BJ (cell line): ENCODE measurements around the gene FHOD3. TPM values are rescaled to one million over a fixed set of nuclear protein-coding genes. Genes with fewer than 3 reads are reported as not detected.

Source experiments
- CTCF ChIA-PET: fragments of 350-600 bp; formaldehyde crosslinking; extraction: SDS; loops from one replicate; lab custom pipeline; 2021; ENCODE audit warnings: antibody characterized with exemption, inconsistent platforms; lab: Yijun Ruan, JAX
- POLR2A ChIA-PET: fragments of 300-600 bp; sonication (Branson Sonifier 250); formaldehyde crosslinking; extraction: SDS; loops from one replicate; lab custom pipeline; 2021; ENCODE audit warnings: antibody characterized with exemption; lab: Charles Lee
- DNase-seq: peaks from one replicate; pipeline ENCODE4 v3.0.0-alpha.2; 2011; ENCODE audit warnings: low read depth
- H3K27me3 ChIP-seq: 2 replicates; pipeline ENCODE4 v1.6.0; 2011; ENCODE audit warnings: low read length; ENCODE audit not compliant: control insufficient read depth, insufficient read depth
- H3K36me3 ChIP-seq: 2 replicates; pipeline ENCODE4 v1.5.1; 2011; ENCODE audit warnings: low read length; ENCODE audit not compliant: control insufficient read depth, insufficient read depth
- H3K4me3 ChIP-seq: 2 replicates; pipeline ENCODE4 v1.5.1; 2011; ENCODE audit warnings: low read depth, mild to moderate bottlenecking, control low read depth, low read length
- CTCF ChIP-seq: IDR thresholded peaks from 2 replicates; pipeline ENCODE4 v1.5.1; 2011; ENCODE audit warnings: low read depth, mild to moderate bottlenecking, control low read depth, inconsistent platforms, low read length, moderate library complexity; ENCODE audit not compliant: insufficient read depth
- polyA plus RNA-seq: library from polyadenylated mRNA; depleted of rRNA; stranded (reverse); fragments of >200 nt; gene quantifications from 2 replicates; pipeline ENCODE4 v1.2.3, GENCODE V29; 2011

Gene FHOD3
- polyA plus RNA-seq, 1 experiment, result 24.6 TPM

- no peak for DNase-seq
- CTCF ChIA-PET, result interaction anchor here (0.6 to 1.5 kb wide), 4 partner anchors 20 to 1880 kb away, joined by 3 to 5 read pairs (median 3); no protein-coding TSS in a partner anchor
- Histone ChIP-seq H3K36me3 (no peaks in the 10 kb centered on the region), H3K4me3 (no peak overlapping the region), H3K27me3 (no peaks in the 10 kb centered on the region)
- POLR2A ChIA-PET, result no interaction called here
- no peak for TF ChIP-seq CTCF
These were observed 293.4 kb downstream of the FHOD3 start for GRCh38 chr18:36590621-36591580.

- ChIA-PET CTCF (interaction anchor here (1.5 kb wide), 1 partner anchor 19 kb away, joined by 5 read pairs; no protein-coding TSS in a partner anchor), POLR2A (no interaction called here)
- H3K36me3 ChIP-seq, result no peaks in the 10 kb centered on the region; the same call in 1 of the 2 replicates
- no peak for TF ChIP-seq CTCF
- H3K27me3 ChIP-seq, result no peaks in the 10 kb centered on the region
- H3K4me3 ChIP-seq, result no peak overlapping the region
- no peak for DNase-seq
These were observed 294.8 kb downstream of the FHOD3 start for GRCh38 chr18:36592282-36592681.

- no peak for DNase-seq
- no peaks in the 10 kb centered on the region for H3K27me3 ChIP-seq
- no peak for TF ChIP-seq CTCF
- ChIA-PET CTCF (interaction anchor here (0.9 to 1.0 kb wide), 2 partner anchors 19 to 95 kb away, joined by 3 to 4 read pairs; no protein-coding TSS in a partner anchor), POLR2A (no interaction called here)
- H3K36me3 ChIP-seq, result no peaks in the 10 kb centered on the region; the same call in 1 of the 2 replicates
- no peak overlapping the region for H3K4me3 ChIP-seq
These were observed 295.5 kb downstream of the FHOD3 start for GRCh38 chr18:36593001-36593400.

- CTCF ChIA-PET, result interaction anchor here (0.9 to 1.0 kb wide), 2 partner anchors 19 to 94 kb away, joined by 3 to 4 read pairs; no protein-coding TSS in a partner anchor
- POLR2A ChIA-PET, result no interaction called here
- Histone ChIP-seq H3K27me3 (no peaks in the 10 kb centered on the region), H3K4me3 (no peak overlapping the region), H3K36me3 (no peaks in the 10 kb centered on the region; the same call in 1 of the 2 replicates)
- TF ChIP-seq CTCF, result no peak
- no peak for DNase-seq
These were observed 296.1 kb downstream of the FHOD3 start for GRCh38 chr18:36593641-36594040.

- Histone ChIP-seq H3K27me3 (no peaks in the 10 kb centered on the region), H3K4me3 (no peak overlapping the region), H3K36me3 (no peaks in the 10 kb centered on the region; the same call in 1 of the 2 replicates)
- DNase-seq, result no peak
- ChIA-PET POLR2A (no interaction called here), CTCF (no interaction called here)
- TF ChIP-seq CTCF, result no peak
These were observed 297.1 kb downstream of the FHOD3 start for GRCh38 chr18:36594621-36595020.
